ENCODE measurements around the gene HLA-DMA.

The HLA-DMA gene

DNA sequence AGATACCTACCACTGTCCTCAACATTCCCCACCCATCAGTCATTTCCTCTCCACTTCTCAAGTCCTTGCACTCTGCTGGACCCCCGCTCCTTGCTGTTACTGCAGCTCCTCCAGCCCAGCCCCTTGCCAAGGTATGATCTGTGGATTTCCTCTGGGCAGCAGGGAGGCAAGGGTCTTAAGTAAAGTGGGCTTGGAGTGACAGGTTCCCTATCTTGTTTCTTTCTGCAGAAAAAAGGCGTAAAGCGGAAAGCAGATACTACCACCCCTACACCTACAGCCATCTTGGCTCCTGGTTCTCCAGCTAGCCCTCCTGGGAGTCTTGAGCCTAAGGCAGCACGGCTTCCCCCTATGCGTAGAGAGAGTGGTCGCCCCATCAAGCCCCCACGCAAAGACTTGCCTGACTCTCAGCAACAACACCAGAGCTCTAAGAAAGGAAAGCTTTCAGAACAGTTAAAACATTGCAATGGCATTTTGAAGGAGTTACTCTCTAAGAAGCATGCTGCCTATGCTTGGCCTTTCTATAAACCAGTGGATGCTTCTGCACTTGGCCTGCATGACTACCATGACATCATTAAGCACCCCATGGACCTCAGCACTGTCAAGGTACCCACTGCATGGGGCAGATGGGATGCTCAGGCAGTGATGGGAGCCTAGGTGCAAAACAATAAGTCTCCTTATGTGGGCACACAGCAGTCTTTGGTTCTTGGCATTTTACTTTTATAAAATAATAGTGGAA lies 23.6 kb upstream of the HLA-DMA start:
- H3K4me3 ChIP-seq (ENCODE audit: low read length), result no peak overlapping the region
- DNase-seq (ENCODE audit: low read depth, low spot score), result no peak

- H3K4me3 ChIP-seq (ENCODE audit: low read length), result no peak overlapping the region
Measured at GRCh38 chr6:32975886-32976285, 23.0 kb upstream of the HLA-DMA start.

DNA sequence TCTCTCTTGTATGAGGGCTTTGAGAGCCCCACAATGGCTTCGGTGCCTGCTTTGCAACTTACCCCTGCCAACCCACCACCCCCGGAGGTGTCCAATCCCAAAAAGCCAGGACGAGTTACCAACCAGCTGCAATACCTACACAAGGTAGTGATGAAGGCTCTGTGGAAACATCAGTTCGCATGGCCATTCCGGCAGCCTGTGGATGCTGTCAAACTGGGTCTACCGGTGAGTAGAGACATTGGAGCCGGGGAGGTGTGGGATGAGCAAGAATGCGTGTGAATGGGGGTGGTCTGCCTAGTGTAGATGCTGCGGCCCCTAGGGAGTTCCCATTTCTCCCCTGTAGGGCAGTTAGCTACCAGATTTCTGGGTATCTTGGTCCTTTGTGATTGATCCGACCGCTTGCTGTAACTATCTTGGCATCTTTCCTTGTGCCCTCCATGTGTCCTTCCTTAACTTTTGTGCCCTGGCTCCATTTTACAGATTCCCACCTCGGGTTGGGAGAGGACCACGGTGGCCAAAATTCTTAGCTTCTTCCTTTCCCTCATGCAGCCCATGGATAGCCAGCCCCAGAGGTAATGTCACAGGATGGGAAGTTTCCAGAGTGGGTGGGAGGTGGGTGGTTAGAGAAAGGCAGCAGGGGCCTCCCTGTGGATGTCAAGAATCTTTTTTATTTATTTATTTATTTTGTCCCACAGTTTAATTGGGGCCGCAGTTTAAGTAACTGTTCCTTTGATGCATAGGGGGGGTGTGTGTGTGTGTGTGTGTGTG lies 21.8 kb upstream of the HLA-DMA start:
- DNase-seq (ENCODE audit: low read depth, low spot score), result no peak

More at GRCh38 chr6:32975886-32976285, 23.0 kb upstream of the HLA-DMA start:
- DNase-seq (ENCODE audit: low read depth, low spot score), result no peak

GRCh38 chr6:32974016-32974333 lies 21.1 kb upstream of the HLA-DMA start:
- H3K4me3 ChIP-seq (ENCODE audit: low read length), result peak overlapping the region; percentile 72
- DNase-seq (ENCODE audit: low read depth, low spot score), result no peak

More for the DNA sequence above, 21.8 kb upstream of the HLA-DMA start:
- peak overlapping the region; percentile 72 for H3K4me3 ChIP-seq (ENCODE audit: low read length)

DNA sequence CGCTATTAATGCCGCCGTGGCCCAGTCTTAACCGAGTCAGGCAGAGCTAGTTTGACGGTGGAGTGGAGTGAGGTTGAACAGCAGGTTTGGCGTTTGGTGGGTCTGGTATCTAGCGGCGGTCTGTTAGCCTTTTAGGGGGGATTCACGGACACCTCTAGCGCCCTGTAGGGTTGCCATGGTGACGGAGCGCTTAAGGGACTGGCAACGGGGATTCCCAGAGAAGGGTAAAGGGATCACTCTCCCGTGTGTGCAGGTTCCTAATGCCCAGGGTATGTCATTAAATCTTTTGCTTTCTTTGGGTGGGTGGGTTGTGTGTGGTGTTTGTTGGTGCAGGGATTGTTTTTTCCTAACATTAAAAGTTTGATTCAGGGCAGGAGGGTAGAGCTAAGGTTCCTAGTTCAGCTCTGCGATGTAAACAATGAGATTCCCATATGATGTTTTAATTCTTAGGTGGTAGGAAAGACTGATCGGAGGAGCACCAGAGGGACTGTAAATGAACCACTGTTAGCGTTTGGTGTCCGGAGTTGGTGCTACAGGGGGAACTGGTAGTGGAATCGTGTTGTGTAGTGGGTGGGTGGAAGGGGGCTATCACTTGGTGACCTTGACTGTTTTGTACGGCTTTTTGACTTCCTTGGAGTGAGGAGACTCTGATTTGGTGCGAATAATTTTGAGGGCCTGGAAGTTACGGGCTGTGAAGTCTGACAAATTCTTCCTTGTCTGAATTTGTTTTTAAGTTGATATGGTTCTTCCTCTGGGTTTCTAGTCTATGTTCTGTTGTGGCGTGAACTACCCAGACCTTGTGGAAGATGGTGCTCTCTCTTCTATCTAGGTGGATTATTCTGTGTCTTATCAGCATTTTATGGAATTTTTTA lies 20.5 kb upstream of the HLA-DMA start:
- H3K4me3 ChIP-seq (ENCODE audit: low read length), result peak overlapping the region; percentile 72
- no peak for DNase-seq (ENCODE audit: low read depth, low spot score)

- peak overlapping the region; percentile 72 for H3K4me3 ChIP-seq (ENCODE audit: low read length)
- DNase-seq (ENCODE audit: low read depth, low spot score), result no peak
Measured at GRCh38 chr6:32972353-32973143, 19.7 kb upstream of the HLA-DMA start.

GRCh38 chr6:32971581-32972352 lies 18.9 kb upstream of the HLA-DMA start:
- H3K4me3 ChIP-seq (ENCODE audit: low read length), result peak overlapping the region; percentile 95
- DNase-seq (ENCODE audit: low read depth, low spot score), result peak; percentile 100

GRCh38 chr6:32971242-32971580 lies 18.3 kb upstream of the HLA-DMA start:
- H3K4me3 ChIP-seq (ENCODE audit: low read length), result peak overlapping the region; percentile 95
- no peak for DNase-seq (ENCODE audit: low read depth, low spot score)

DNA sequence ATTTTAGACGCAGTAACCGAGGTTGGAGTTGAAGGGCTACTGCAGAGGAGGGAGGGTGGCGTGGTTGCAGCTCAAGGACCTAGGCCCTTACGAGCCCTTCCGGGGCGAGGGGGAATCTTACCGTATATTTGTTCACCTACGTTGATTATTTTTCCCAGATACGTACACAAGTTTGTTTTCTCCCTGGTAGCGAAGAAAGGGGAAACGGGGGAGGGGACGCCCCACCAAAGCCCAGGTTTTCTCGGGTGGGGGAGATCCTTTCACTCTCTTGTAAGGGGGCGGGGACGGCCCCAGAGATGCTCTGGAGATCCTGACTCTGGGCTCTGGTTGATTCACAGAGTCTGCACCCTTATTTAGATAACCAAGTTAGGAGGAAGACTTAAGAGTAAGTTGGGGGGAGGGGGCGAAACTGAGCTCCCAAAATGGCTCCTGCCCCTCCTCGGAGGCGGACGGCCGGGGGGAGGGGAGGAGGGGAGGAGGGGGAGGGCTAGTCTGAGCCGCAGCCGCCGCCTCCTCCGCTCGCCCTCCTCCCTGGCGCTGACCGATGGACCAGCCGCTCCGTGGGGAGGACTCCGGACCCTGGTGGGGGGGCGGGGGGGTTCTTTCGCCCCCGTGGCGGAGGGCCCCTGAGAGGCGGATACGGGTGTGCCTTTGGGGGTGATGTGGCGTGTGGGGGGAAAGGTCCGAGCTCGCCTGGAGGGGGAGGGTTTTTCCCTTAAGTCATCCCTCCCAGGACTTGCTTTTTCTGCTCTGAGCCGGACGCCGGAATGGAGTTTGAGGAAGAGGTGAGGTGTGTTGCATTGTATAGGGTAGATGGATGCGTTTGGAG lies 17.7 kb upstream of the HLA-DMA start:
- H3K4me3 ChIP-seq (ENCODE audit: low read length), result peak overlapping the region; percentile 95
- DNase-seq (ENCODE audit: low read depth, low spot score), result peak; percentile 78

GRCh38 chr6:32969685-32970412 lies 17.0 kb upstream of the HLA-DMA start:
- peak overlapping the region; percentile 95 for H3K4me3 ChIP-seq (ENCODE audit: low read length)
- peak; percentile 75 for DNase-seq (ENCODE audit: low read depth, low spot score)

GRCh38 chr6:32968867-32969684 lies 16.2 kb upstream of the HLA-DMA start:
- peak; percentile 79 for DNase-seq (ENCODE audit: low read depth, low spot score)
- H3K4me3 ChIP-seq (ENCODE audit: low read length), result peak overlapping the region; percentile 95

GRCh38 chr6:32968093-32968866 lies 15.4 kb upstream of the HLA-DMA start, which contains the start of gene BRD2:
Gene BRD2, plus strand, starts transcription at chr6:32968594. Its CDS starts 4,305 bp downstream, at chr6:32972899.
- DNase-seq (ENCODE audit: low read depth, low spot score), result peak; percentile 95
- peak within 1 kb of the TSS; percentile 95 for H3K4me3 ChIP-seq (ENCODE audit: low read length)

DNA sequence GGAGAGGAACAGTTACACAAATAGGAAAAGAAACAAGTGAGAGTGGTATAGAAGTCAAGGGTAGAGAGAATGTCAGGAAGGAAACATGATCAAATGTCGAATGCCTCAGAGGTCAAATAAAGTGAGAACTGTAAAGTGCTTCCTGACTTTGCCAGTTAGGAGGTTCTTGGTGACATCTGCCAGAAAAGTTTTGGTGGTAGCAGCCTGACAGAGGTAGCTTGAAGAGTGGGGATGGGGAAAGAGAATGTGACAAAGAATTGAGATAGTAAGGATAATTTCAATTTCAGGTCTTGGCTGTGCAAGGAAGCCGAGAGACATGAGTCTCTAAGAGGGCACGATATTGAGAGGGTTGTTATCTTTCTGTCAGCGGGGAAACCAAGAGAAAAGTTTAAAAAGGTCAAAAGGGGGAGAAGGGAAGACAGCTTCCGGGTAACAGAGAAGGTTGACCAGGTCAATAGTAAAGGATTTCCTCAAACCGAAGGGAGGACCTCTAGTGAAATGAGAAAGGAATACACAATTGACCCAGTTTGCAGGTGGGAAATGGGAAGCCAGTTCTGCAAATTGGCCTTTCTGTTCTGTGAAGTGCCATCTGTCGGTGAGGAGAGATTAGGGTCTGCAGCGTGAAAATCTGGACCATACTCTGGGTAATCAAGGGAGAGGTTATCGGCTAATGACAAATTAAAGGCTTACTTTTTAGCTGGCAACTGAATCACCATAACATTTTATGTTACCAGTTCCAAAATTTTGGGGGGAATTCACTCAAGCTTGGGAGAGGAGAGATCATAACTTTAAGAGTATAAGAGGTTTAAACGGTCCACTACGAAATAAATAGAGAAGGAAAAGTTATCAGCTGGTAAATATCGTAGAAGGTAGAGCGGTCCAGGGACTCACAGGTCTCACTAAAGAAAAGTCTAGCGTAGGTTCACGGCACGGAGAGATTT lies 14.5 kb upstream of the HLA-DMA start:
- peak overlapping the region; percentile 95 for H3K4me3 ChIP-seq (ENCODE audit: low read length)
- DNase-seq (ENCODE audit: low read depth, low spot score), result peak; percentile 60

GRCh38 chr6:32964776-32965175 lies 11.9 kb upstream of the HLA-DMA start:
- DNase-seq (ENCODE audit: low read depth, low spot score), result no peak
- H3K4me3 ChIP-seq (ENCODE audit: low read length), result no peak overlapping the region
